Transverse colon (tissue), 4 donors: ENCODE measurements around the gene BBS12. TPM values are rescaled to one million over a fixed set of nuclear protein-coding genes. Genes with fewer than 3 reads are reported as not detected.

Source experiments
- DNase-seq: peaks from one replicate; pipeline ENCODE4 v3.0.0-alpha.2; 2019
- H3K27ac ChIP-seq, 4 donors: fragments of 200-600 bp; sonication (generic); 2 replicates each; pipeline ENCODE4 v1.5.1; 2016 to 2018; ENCODE audit warnings: inconsistent platforms in 4 of 4
- H3K27me3 ChIP-seq: fragments of 200-600 bp; sonication (generic); 2 replicates; pipeline ENCODE4 v1.5.1; 2017; ENCODE audit warnings: inconsistent platforms
- H3K36me3 ChIP-seq, 4 donors: fragments of 200-600 bp; sonication (generic); 2 replicates each; pipeline ENCODE4 v1.5.1; 2017 to 2019; ENCODE audit warnings: inconsistent platforms in 4 of 4
- H3K4me1 ChIP-seq, 4 donors: fragments of 200-600 bp; sonication (generic); 2 replicates each; pipeline ENCODE4 v1.5.1; 2017 to 2020; ENCODE audit warnings: inconsistent platforms in 4 of 4
- H3K4me3 ChIP-seq, 4 donors: fragments of 200-600 bp; sonication (generic); 1 replicate in 1 of 4; 2 replicates in 3 of 4; pipeline versions ENCODE4 v1.5.1 to v1.6.1; 2017 to 2019; ENCODE audit warnings: inconsistent platforms in 4 of 4
- H3K9me3 ChIP-seq, 2 donors: fragments of 200-600 bp; sonication (generic); 2 replicates each; pipeline ENCODE4 v1.5.1; 2017 to 2019; ENCODE audit warnings: inconsistent platforms in 2 of 2
- EP300 ChIP-seq: sonication (generic); formaldehyde crosslinking; IDR thresholded peaks from one replicate; pipeline ENCODE4 v1.6.1; 2017; ENCODE audit warnings: antibody characterized with exemption, low read depth
- POLR2A ChIP-seq: fragments of 450-650 bp; IDR thresholded peaks from one replicate; pipeline ENCODE4 v1.6.1; 2016; ENCODE audit warnings: antibody characterized with exemption, mild to moderate bottlenecking, moderate library complexity
- POLR2AphosphoS5 ChIP-seq, 3 donors: sonication (generic); formaldehyde crosslinking; IDR thresholded peaks; one replicate each; pipeline ENCODE4 v1.6.1; 2016; ENCODE audit warnings: antibody characterized with exemption in 3 of 3
- WGBS, 2 donors: methylation state at CpG; one replicate each; pipeline ENCODE4 v1.1.5; 2018; ENCODE audit warnings: low coverage in 1 of 2; 5-methylcytosine and 5-hydroxymethylcytosine counted together
- in situ Hi-C, 4 donors: fragments of 200-750 bp; cut with MboI; loops; one replicate each; pipeline versions ENCODE4 v1.15.0 to v1.15.1; 2017; ENCODE audit warnings: low sequenced_read_pairs in 3 of 4, low pct_ligation_motif_present in 1 of 4, low pct_unique_long_range_greater_than_20kb in 1 of 4
- intact Hi-C: fragments of 100-400 bp; cut with DNase I; formaldehyde crosslinking; loops from one replicate; pipeline ENCODE4 v1.15.1; 2023; ENCODE audit warnings: low total_unique reads
- total RNA-seq, 4 donors: library from RNA; depleted of rRNA; stranded (reverse); fragments of >200 nt; gene quantifications; one replicate each; pipeline ENCODE4 v1.1.0, GENCODE V29; 2016
- TF ChIP-seq, protein P1 (sequence below), 5 experiments: fragments of 200-600 bp in 3 of 5; fragments of 450-650 bp in 2 of 5; sonication (generic) in 3 of 5; IDR thresholded peaks; 1 replicate in 2 of 5; 2 replicates in 3 of 5; pipeline ENCODE4 v1.5.1; 2016 to 2017; ENCODE audit warnings: antibody characterized with exemption in 5 of 5, inconsistent platforms in 3 of 5, mild to moderate bottlenecking in 2 of 5, moderate library complexity in 1 of 5

Gene BBS12
- total RNA-seq, 4 donors from 2014 or later: 0.60 to 6.0 (median 3.3) TPM

DNA sequence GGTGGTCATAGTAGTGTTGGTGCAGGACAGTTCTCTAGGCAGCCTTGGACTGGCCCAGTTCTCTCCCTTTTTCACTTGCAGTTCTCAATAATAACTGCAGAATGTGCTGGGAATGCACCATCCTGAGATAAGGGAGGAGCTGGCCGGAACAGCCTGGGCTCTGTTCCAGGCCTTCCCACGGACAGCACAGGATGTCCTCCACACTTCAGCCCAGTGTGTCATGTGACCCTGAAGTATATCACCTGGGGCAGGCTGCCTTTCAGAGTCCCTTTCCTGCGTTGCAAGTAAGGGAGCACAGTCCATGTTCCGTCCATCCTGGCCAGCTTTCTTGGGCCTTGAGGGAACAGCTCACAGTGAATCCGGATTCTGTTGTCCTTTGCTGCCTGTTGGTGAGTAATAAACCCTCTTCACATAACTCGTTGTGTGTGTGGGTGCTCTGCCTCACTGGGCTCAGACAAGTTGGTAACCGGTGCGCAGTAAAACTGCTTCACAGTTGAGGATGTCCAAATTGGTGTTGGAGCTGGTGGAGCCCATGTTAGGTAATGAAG is 32.3 kb upstream of the BBS12 start:
- H3K27ac ChIP-seq: peak overlapping the region in 1 of 4 donors; percentile 2
- in situ Hi-C loops (no loop called here), intact Hi-C loops (no loop called here)
- H3K27me3 ChIP-seq: no peaks in the 10 kb centered on the region
- TF ChIP-seq POLR2A (peak; percentile 33), EP300 (no peak), POLR2AphosphoS5 (IDR thresholded peaks at IDR 0.05) (peak in 2 of 3 donors; percentile 44 to 71)
- TF ChIP-seq, protein P1, sequence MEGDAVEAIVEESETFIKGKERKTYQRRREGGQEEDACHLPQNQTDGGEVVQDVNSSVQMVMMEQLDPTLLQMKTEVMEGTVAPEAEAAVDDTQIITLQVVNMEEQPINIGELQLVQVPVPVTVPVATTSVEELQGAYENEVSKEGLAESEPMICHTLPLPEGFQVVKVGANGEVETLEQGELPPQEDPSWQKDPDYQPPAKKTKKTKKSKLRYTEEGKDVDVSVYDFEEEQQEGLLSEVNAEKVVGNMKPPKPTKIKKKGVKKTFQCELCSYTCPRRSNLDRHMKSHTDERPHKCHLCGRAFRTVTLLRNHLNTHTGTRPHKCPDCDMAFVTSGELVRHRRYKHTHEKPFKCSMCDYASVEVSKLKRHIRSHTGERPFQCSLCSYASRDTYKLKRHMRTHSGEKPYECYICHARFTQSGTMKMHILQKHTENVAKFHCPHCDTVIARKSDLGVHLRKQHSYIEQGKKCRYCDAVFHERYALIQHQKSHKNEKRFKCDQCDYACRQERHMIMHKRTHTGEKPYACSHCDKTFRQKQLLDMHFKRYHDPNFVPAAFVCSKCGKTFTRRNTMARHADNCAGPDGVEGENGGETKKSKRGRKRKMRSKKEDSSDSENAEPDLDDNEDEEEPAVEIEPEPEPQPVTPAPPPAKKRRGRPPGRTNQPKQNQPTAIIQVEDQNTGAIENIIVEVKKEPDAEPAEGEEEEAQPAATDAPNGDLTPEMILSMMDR (IDR thresholded peaks at IDR 0.05): no peak
- no peak overlapping the region for H3K4me3 ChIP-seq
- 50% methylated on average over 5 of the region's 8 CpGs; no CpG with 5 or more reads in 1 of the 2 donors for WGBS, 2 donors
- H3K9me3 ChIP-seq: no peaks in the 10 kb centered on the region
- peak; percentile 65 for DNase-seq
- no peaks in the 10 kb centered on the region for H3K36me3 ChIP-seq
- H3K4me1 ChIP-seq: peaks cover 0 to 9% (median 4%) of the 10 kb centered on the region in 4 donors

DNA sequence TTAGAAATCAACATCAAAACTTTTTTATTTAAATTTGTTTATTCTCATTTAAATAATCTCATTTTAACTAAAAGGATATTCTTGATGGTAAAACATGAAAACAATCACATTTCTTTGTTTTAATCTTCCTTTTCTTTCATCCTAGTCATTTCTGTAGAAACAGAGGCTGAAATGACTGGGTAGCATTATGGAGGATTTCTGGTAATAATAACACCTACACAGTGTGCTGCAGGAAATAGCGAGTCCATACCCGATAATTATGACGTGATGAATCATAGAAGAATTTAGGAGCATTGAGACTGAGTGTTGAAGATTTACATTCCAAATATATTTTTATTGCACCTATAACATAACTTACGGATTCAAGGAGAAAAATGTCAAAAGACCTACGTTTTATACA is 31.4 kb upstream of the BBS12 start:
- H3K36me3 ChIP-seq: no peaks in the 10 kb centered on the region
- no peak overlapping the region for H3K27ac ChIP-seq
- no peaks in the 10 kb centered on the region for H3K9me3 ChIP-seq
- no peaks in the 10 kb centered on the region for H3K27me3 ChIP-seq
- in situ Hi-C loops (no loop called here), intact Hi-C loops (no loop called here)
- TF ChIP-seq, protein P1 (IDR thresholded peaks at IDR 0.05): no peak
- TF ChIP-seq POLR2A (no peak), POLR2AphosphoS5 (IDR thresholded peaks at IDR 0.05) (no peak), EP300 (no peak)
- H3K4me1 ChIP-seq: peaks cover 0 to 9% (median 4%) of the 10 kb centered on the region in 4 donors
- no peak overlapping the region for H3K4me3 ChIP-seq
- DNase-seq: no peak
- 69 to 74% methylated on average over 5 of the region's 5 CpGs for WGBS, 2 donors

DNA sequence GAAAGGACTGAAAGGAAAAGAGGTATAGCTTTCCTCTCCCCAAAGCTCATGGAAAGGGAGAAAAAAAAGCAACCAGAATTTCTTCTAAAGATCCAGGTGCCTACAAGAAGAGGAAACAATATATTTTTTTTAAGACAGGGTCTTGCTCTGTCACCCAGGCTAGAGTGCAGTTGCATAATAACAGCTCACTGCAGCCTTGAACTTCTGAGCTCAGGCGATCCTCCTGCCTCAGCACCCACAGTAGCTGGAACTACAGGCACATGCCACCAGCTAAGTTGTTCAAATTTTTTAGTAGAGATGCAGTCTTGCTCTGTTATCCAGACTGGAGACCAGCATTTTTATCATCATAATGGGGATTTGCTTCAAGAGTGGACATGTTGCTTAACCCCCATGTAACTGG is 30.5 kb upstream of the BBS12 start:
- no peaks in the 10 kb centered on the region for H3K36me3 ChIP-seq
- TF ChIP-seq POLR2AphosphoS5 (IDR thresholded peaks at IDR 0.05) (no peak), POLR2A (no peak), EP300 (no peak)
- TF ChIP-seq, protein P1 (IDR thresholded peaks at IDR 0.05): no peak
- H3K27me3 ChIP-seq: no peaks in the 10 kb centered on the region
- H3K9me3 ChIP-seq: no peaks in the 10 kb centered on the region
- H3K27ac ChIP-seq: no peak overlapping the region
- in situ Hi-C loops (no loop called here), intact Hi-C loops (no loop called here)
- no peak for DNase-seq
- 100% methylated on average over 1 of the region's 1 CpG; no CpG with 5 or more reads in 1 of the 2 donors for WGBS, 2 donors
- H3K4me1 ChIP-seq: peaks cover 0 to 9% (median 4%) of the 10 kb centered on the region in 4 donors
- no peak overlapping the region for H3K4me3 ChIP-seq

DNA sequence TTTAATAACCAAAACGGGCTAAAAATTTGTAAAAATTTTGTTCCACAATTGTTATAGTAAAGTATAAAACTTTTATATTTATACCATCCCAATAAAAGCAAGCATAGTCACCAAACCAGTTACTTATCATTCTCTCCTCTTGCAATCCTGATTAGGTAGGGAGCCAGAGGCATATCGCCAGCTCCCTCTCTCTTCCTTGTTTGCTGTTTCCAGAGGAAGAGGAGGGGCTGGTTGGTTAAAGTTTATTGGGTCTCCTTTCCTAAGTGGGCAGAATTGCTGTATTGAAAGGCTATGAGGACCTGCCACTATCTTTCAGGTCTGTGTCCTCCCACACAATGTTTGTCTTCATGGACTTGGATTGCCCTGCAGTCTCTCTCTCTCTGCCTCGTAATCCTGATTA is 29.6 kb upstream of the BBS12 start:
- Histone ChIP-seq H3K9me3 (no peaks in the 10 kb centered on the region), H3K4me1 (peaks cover 0 to 9% (median 4%) of the 10 kb centered on the region in 4 donors), H3K27me3 (no peaks in the 10 kb centered on the region), H3K27ac (peak overlapping the region in 1 of 4 donors; percentile 24), H3K4me3 (no peak overlapping the region), H3K36me3 (no peaks in the 10 kb centered on the region)
- in situ Hi-C loops: no loop called here
- 52 to 57% methylated on average over 2 to 3 of the region's 3 CpGs for WGBS, 2 donors
- TF ChIP-seq, protein P1 (IDR thresholded peaks at IDR 0.05): no peak
- DNase-seq: peak; percentile 61
- intact Hi-C loops: no loop called here
